GM19463 (cell line): Measurements from ENCODE around the gene PPIF.

Experiments
- ATAC-seq: cut with Tn5 transposase; IDR thresholded peaks from one replicate; pipeline ENCODE4 v1.9.1; 2021; ENCODE audit warnings: mild to moderate bottlenecking, moderate library complexity; ENCODE audit not compliant: unreplicated experiment

PPIF gene

DNA sequence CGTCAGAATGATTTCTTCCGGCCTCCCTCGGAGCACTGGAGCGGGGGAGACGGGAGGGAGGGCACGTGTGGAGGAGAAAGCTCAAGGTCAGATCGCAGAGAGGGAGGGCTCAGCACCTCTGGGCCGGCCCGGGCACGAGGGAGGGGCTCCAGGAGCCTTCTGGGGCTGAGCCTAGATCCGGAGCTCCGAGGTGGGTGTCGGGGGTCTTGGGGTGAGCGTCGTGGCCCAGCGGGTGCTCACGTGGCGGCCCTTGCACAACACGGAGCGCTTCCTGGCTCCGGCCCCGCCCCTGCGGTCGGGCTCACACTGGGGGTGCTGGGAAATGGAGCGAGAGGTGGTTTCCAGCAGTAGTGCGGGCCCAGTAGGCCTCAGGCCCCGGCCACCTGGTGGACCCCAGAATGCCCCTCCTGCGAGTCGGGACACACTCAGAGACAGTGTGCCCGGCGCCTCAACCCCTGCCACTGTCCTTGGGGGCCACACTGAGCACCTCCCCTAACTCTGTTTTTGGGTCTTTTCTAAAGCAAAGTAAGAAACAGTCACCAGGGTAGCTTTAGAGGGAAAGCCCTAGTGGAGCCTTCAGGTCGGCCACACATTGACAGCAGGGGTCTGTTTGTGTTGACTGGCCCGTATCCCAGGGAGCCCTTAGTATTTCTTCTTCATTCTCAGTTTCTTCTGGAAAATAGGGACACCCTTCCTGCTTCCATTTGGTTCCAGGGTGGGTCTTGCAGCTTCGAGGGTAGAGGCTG, 798 bp downstream of the PPIF start:
- peak; percentile 73 for ATAC-seq

DNA sequence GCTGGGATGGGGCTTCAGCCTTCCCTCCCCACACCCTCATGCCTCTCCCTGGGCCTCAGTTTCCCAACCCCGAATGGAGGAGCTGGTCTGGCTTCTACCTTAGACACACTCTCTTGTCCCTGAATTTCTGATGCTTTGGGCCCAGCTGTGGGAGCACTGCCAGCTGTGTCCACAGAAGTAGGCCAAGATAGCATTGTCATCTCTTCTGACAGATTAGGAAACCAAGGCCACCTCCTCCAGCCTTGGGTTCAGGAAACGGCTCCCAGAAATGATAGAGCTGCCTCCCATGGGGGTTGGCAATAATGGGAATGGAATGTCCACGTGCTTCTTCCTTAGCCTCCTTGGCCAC, 1.3 kb downstream of the PPIF start:
- ATAC-seq, result no peak

GRCh38 chr10:79349072-79349491, 1.8 kb downstream of the PPIF start:
- no peak for ATAC-seq

DNA sequence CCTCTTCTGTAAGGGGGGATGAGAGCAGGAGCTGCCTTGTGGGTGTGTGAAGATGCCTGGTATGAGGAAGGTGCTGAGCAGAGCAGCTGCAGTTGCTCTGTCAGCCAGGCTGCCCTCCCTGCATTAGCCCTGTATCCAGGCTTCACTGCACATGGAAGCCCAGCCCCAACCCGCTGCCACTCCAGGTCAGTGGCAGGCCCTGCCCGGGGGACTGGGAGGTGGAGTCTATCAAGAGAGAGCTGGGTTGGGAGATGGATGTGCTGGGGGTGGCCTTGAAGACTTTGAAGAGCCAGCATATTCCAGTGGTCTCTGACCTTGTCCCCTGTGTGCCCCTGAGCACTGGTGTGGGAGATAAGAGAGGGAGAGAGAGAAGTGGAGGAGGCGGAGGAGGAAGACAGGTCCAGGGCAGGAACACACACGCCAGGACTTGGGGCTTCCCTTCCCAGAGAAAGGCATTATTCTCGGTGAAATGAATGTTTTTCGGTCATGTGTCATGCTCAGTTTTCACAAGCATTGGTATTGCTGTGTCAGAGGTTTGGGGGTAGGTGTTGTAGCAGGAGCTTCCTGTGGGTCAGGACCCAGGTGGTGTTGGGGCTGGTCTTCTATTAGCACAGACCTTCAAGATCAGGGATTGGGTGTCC, 2.6 kb downstream of the PPIF start:
- ATAC-seq, result no peak

GRCh38 chr10:79350407-79351154, 3.3 kb downstream of the PPIF start:
- ATAC-seq, result no peak

- no peak for ATAC-seq
Measured at GRCh38 chr10:79351332-79351731, 4.1 kb downstream of the PPIF start.

DNA sequence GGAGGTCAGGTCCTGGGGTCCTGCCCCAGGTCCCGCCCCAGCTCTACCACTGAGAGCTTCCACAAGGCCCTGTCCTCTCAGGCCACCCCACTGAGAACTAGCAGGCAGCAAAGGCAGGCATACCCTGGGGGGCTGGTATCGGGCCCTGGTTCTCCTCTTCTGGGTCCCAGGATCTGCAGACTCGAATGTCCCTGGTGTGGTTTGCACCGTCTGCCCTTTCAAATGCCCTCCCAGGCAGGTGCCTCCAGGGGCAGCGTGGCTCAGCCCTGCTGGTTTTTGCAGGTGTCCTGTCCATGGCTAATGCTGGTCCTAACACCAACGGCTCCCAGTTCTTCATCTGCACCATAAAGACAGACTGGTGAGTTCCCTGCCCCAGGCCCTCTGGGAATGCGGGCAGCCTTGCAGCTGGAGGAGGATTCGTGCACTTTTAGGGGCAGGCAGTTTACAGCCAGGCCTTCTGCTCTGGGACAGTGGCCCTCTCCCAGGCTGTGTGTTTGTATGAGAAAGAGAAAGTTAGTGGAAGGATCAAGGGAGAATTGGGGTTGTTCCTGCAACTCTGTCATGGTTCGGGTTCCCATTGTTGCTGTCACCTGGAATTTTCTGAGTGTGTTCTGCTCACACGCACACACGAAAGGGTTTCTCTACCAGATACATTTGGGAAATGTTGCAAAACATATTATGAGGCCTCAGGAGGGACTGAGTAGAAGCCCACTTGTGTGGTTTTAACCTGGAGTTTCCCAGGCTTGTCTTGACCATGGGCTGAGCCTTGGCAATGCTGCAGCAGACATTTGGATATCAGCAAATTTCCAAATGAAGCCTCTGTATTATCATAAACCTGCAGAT, 5.0 kb downstream of the PPIF start:
- no peak for ATAC-seq

DNA sequence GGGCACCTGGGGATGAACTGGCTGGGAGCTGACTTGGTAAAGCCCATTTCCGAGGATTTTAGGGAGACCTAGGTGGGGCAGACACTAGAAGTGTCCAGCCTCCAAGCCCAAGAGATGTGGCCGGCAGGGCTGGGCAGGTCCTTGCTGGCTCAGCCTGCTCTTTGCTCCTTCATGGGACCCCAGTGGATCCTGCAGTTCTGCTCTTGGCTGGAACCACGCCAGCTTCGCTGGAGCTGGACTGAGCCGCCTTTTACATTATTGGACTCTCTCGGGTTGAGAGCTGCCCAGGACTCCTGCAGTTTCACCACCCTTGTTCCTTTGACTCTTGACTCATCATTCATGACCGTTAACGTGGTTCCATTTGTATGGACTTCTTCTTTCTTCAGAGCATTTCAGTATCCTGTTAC, 5.7 kb downstream of the PPIF start:
- ATAC-seq, result no peak

DNA sequence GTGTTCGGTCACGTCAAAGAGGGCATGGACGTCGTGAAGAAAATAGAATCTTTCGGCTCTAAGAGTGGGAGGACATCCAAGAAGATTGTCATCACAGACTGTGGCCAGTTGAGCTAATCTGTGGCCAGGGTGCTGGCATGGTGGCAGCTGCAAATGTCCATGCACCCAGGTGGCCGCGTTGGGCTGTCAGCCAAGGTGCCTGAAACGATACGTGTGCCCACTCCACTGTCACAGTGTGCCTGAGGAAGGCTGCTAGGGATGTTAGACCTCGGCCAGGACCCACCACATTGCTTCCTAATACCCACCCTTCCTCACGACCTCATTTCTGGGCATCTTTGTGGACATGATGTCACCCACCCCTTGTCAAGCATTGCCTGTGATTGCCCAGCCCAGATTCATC, 6.5 kb downstream of the PPIF start:
- no peak for ATAC-seq

DNA sequence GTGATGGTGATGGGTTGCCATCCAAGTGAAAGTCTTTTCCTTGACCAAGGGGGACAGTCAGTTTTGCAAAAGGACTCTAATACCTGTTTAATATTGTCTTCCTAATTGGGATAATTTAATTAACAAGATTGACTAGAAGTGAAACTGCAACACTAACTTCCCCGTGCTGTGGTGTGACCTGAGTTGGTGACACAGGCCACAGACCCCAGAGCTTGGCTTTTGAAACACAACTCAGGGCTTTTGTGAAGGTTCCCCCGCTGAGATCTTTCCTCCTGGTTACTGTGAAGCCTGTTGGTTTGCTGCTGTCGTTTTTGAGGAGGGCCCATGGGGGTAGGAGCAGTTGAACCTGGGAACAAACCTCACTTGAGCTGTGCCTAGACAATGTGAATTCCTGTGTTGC, 6.9 kb downstream of the PPIF start:
- ATAC-seq, result no peak

- no peak for ATAC-seq
Measured at GRCh38 chr10:79354615-79355014, 7.3 kb downstream of the PPIF start.

- no peak for ATAC-seq
Measured at GRCh38 chr10:79355420-79356017, 8.2 kb downstream of the PPIF start.

GRCh38 chr10:79356104-79356503, 8.8 kb downstream of the PPIF start:
- ATAC-seq, result no peak

DNA sequence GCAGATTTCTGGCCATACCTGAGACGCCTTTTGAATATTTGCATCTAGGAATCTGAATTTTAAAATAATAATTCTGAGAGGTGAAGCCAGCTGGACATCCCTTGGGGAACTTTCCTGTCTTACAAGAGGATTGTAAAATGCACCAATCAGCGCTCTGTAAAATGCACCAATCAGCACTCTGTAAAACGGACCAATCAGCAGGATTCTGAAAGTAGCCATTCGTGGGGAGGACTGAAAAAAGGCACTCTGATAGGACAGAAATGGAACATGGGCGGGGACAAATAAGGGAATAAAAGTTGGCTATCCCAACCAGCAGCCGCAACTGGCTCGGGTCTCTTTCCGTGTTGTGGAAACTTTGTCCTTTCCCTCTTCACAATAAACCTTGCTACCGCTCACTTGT, 9.9 kb downstream of the PPIF start:
- no peak for ATAC-seq

DNA sequence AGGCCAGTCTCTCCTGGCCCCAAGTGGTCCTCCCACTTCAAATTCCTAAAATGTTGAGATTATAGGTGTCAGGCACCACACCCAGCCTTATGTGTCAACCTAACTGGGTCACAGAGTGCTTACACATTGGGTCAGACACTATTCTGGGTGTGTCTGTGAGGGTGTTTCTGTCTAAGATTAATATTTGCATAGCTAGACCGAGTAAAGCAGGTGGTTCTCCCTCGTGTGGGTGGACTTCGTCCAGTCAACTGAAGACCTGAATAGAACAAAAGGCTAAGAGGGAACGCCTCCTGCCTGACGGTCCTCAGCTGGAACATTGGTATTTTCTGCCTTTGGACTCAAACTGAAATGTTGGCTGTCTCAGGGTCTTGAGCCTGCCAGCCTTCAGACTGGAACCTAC, 11.5 kb downstream of the PPIF start:
- no peak for ATAC-seq

GRCh38 chr10:79359816-79360498, 12.7 kb downstream of the PPIF start:
- ATAC-seq, result no peak

- ATAC-seq, result no peak
Measured at GRCh38 chr10:79360499-79361342, 13.5 kb downstream of the PPIF start.

- ATAC-seq, result no peak
Measured at GRCh38 chr10:79361726-79362397, 14.6 kb downstream of the PPIF start.
